EL (cell line): ENCODE data around the gene KLHL35.
"Not testable (repeated sequence)": the region's sequence is repeated elsewhere in the genome, so short reads cannot be mapped to it uniquely, and the experiment has no call there.

ENCODE experiments used
- DNase-seq: peaks from one replicate; pipeline ENCODE4 v3.0.0-alpha.2; 2016

KLHL35 gene

GRCh38 chr11:75387736-75388294, 45.2 kb downstream of the KLHL35 start:
- DNase-seq, result no peak

GRCh38 chr11:75386942-75387630, 45.9 kb downstream of the KLHL35 start:
- DNase-seq, result no peak

GRCh38 chr11:75384438-75385080, 48.4 kb downstream of the KLHL35 start:
- DNase-seq, result peak; percentile 65

GRCh38 chr11:75383246-75383645, 49.8 kb downstream of the KLHL35 start:
- no peak for DNase-seq

- no peak for DNase-seq
Observed at GRCh38 chr11:75380716-75381420, 52.1 kb downstream of the KLHL35 start.

GRCh38 chr11:75380245-75380644, 52.8 kb downstream of the KLHL35 start:
- no peak for DNase-seq

GRCh38 chr11:75378776-75379175, 54.2 kb downstream of the KLHL35 start:
- DNase-seq, result not testable (repeated sequence)

- DNase-seq, result no peak
Observed at GRCh38 chr11:75376175-75376574, 56.8 kb downstream of the KLHL35 start.

- no peak for DNase-seq
Observed at GRCh38 chr11:75375626-75376025, 57.4 kb downstream of the KLHL35 start.

- DNase-seq, result no peak
Observed at GRCh38 chr11:75374646-75375045, 58.4 kb downstream of the KLHL35 start.

GRCh38 chr11:75373201-75373600, 59.8 kb downstream of the KLHL35 start:
- no peak for DNase-seq
